Right lobe of liver (tissue), 6 donors: ENCODE results near the gene EBPL. TPM values are rescaled to one million over a fixed set of nuclear protein-coding genes. Genes with fewer than 3 reads are reported as not detected.
"Not testable (repeated sequence)": the region's sequence is repeated elsewhere in the genome, so short reads cannot be mapped to it uniquely, and the experiment has no call there.

Source experiments
- ATAC-seq, 4 donors: fragments of 200-7000 bp; cut with Tn5 transposase; one replicate each; pipeline ENCODE4 v1.9.1; 2020; ENCODE audit warnings: mild to moderate bottlenecking in 4 of 4, moderate library complexity in 4 of 4
- DNase-seq, 3 donors: peaks; one replicate each; pipeline ENCODE4 v3.0.0-alpha.2; 2020
- H3K27ac ChIP-seq, 3 donors: fragments of 200-600 bp; one replicate each; pipeline ENCODE4 v1.8.0; 2022
- H3K27me3 ChIP-seq, 2 donors: fragments of 200-600 bp; one replicate each; pipeline ENCODE4 v1.8.0; 2022
- H3K36me3 ChIP-seq, 4 donors: fragments of 200-600 bp; sonication (generic) in 1 of 4; one replicate each; pipeline versions ENCODE4 v1.5.1 to v1.8.0; 2017 to 2022; ENCODE audit warnings: control low read depth in 1 of 4
- H3K4me1 ChIP-seq, 4 donors: fragments of 200-600 bp; sonication (generic) in 1 of 4; one replicate each; pipeline versions ENCODE4 v1.5.1 to v1.8.0; 2017 to 2022; ENCODE audit warnings: control low read depth in 1 of 4
- H3K4me3 ChIP-seq, 3 donors: fragments of 200-600 bp; one replicate each; pipeline ENCODE4 v1.8.0; 2022
- H3K9me3 ChIP-seq, 4 donors: fragments of 200-600 bp; sonication (generic) in 1 of 4; one replicate each; pipeline versions ENCODE4 v1.5.1 to v1.8.0; 2017 to 2022; ENCODE audit warnings: control low read depth in 1 of 4
- CTCF ChIP-seq, 4 donors: fragments of 200-600 bp in 3 of 4; fragments of 450-650 bp in 1 of 4; IDR thresholded peaks; one replicate each; pipeline versions ENCODE4 v1.5.1 to v1.8.0; 2016 to 2022; ENCODE audit warnings: antibody characterized with exemption in 4 of 4, mild to moderate bottlenecking in 2 of 4
- POLR2A ChIP-seq: fragments of 450-650 bp; IDR thresholded peaks from one replicate; pipeline ENCODE4 v1.6.1; 2017; ENCODE audit warnings: antibody characterized with exemption, mild to moderate bottlenecking
- WGBS: methylation state at CpG from one replicate; pipeline ENCODE4 v1.1.6; 2018; ENCODE audit warnings: low coverage, low lambda C conversion rate; ENCODE audit not compliant: insufficient coverage; ENCODE audit errors: missing lambda C conversion rate; 5-methylcytosine and 5-hydroxymethylcytosine counted together
- intact Hi-C, 2 donors: fragments of 100-400 bp; cut with DNase I; formaldehyde crosslinking; loops; one replicate each; pipeline versions ENCODE4 v1.11.2 to v1.14.1; 2022
- total RNA-seq, 6 experiments: library from RNA; depleted of rRNA in 2 of 6; stranded (reverse); fragments of >200 nt in 2 of 6; fragmentation: NEBNext Ultra II Directional in 3 of 6; extraction: Animal tissue kit (Norgen Biotek cat#: 25700) in 3 of 6; gene quantifications; one replicate each; pipeline versions ENCODE4 v1.1.0 to v1.2.4, GENCODE V29; 2016 to 2023
- donor health status: DM: no; HTN: yes; CAD: no.
- donor health status: DM: no; HTN: no; CAD: no.
- donor health status: DM: no; HTN: no; CAD: no.
- donor health status: DM: no; HTN: yes; CAD: no.
- donor health status: DM: no; HTN: yes; CAD: no.

EBPL gene
- total RNA-seq, 6 experiments from 2014 or later: 45.1 to 95.2 (median 55.4) TPM

GRCh38 chr13:49731766-49732165, 40.5 kb upstream of the EBPL start:
- Histone ChIP-seq H3K4me3 (no peak overlapping the region), H3K36me3 (peaks cover 0 to 5% (median 0%) of the 10 kb centered on the region in 4 donors), H3K9me3 (no peaks in the 10 kb centered on the region), H3K27me3 (no peaks in the 10 kb centered on the region), H3K27ac (no peak overlapping the region), H3K4me1 (peaks cover 0 to 26% (median 0%) of the 10 kb centered on the region in 4 donors)
- peak in 1 of 4 donors; percentile 33 for ATAC-seq
- intact Hi-C loops: no loop called here
- no peak for DNase-seq
- no peak for TF ChIP-seq POLR2A
- TF ChIP-seq CTCF (IDR thresholded peaks at IDR 0.05): no peak

- intact Hi-C loops: no loop called here
- Histone ChIP-seq H3K36me3 (peaks cover 0 to 32% (median 7%) of the 10 kb centered on the region in 4 donors), H3K4me1 (no peaks in the 10 kb centered on the region), H3K27ac (no peak overlapping the region), H3K9me3 (no peaks in the 10 kb centered on the region), H3K27me3 (no peaks in the 10 kb centered on the region), H3K4me3 (no peak overlapping the region)
- WGBS: 96% methylated on average over 6 of the region's 6 CpGs
- ATAC-seq: no peak
- TF ChIP-seq CTCF (IDR thresholded peaks at IDR 0.05): no peak
- no peak for DNase-seq
These were observed 25.3 kb upstream of the EBPL start for GRCh38 chr13:49716615-49717014.

- 95% methylated on average over 1 of the region's 1 CpG for WGBS
- no peaks in the 10 kb centered on the region for H3K9me3 ChIP-seq
- no peaks in the 10 kb centered on the region for H3K27me3 ChIP-seq
- intact Hi-C loops: no loop called here
- ATAC-seq (no peak), DNase-seq (no peak)
- peaks cover 0 to 7% (median 0%) of the 10 kb centered on the region in 4 donors for H3K4me1 ChIP-seq
- peaks cover 0 to 22% (median 6%) of the 10 kb centered on the region in 4 donors for H3K36me3 ChIP-seq
- no peak overlapping the region for H3K4me3 ChIP-seq
- TF ChIP-seq POLR2A (no peak), CTCF (IDR thresholded peaks at IDR 0.05) (no peak)
- H3K27ac ChIP-seq: no peak overlapping the region
These were observed 23.5 kb upstream of the EBPL start for GRCh38 chr13:49714757-49715156.

- ATAC-seq: peak; percentile 60 to 96 (median 78)
- Histone ChIP-seq H3K4me3 (no peak overlapping the region), H3K27ac (peak overlapping the region in 1 of 3 donors; percentile 14), H3K4me1 (peaks cover 0 to 7% (median 0%) of the 10 kb centered on the region in 4 donors), H3K9me3 (no peaks in the 10 kb centered on the region), H3K27me3 (no peaks in the 10 kb centered on the region), H3K36me3 (peaks cover 0 to 18% (median 4%) of the 10 kb centered on the region in 4 donors)
- WGBS: 25% methylated on average over 2 of the region's 2 CpGs
- TF ChIP-seq CTCF (IDR thresholded peaks at IDR 0.05): no peak
- no peak for TF ChIP-seq POLR2A
- intact Hi-C loops: no loop called here
- DNase-seq: no peak
These were observed 20.1 kb upstream of the EBPL start for GRCh38 chr13:49711218-49711863.

- intact Hi-C loops, H3K27ac ChIP-seq, H3K27me3 ChIP-seq, DNase-seq, H3K4me3 ChIP-seq, H3K9me3 ChIP-seq, H3K4me1 ChIP-seq, ATAC-seq: not testable (repeated sequence)
- whole genome bisulfite sequencing: over 99% methylated on average over 7 of the region's 7 CpGs
- peaks cover 0 to 42% (median 9%) of the 10 kb centered on the region in 4 donors for H3K36me3 ChIP-seq
These were observed 13.0 kb upstream of the EBPL start for GRCh38 chr13:49704264-49704663.
